ENCODE results near the gene ARHGEF17.

DNA sequence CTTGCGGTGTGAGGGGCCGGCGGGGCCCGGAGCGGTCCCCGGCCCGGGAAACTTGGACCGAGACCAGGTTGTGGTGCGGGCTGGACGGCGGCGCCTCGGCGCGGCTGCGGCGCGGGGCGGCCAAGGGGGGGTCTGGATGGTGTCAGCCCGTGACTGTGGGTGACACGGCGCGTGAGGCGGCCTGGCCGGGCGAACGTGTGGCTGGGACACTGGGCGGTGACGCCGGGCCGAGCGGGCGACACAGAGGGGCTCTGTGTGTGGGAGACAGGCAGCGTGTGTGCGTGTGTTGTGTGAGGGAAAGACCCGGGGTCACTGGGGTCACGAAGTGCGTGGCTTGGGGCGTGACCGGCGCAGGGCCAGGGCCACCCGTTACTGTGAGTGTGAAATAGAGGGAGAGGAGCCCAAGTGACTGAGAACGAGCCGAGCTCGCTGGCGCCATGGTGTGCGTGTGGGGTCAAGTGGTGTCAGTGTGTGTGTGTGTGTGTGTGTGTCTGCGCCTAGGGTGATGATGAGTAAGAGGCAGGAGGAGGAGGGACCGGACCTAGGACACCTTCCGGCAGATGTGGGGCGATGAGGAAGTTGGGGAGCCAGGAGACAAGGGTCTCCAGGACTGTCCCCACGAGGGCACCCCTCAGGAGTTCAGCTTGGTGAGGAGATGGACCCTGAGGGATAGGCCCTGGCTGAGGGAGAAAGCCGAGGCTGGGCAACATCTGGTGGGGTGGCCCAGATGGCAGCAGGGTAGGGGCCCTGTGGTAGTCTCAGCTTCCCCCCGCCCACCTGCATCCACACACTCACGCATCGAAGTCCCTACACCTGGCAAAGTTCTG, 68.9 kb downstream of the ARHGEF17 start:
- TF ChIP-seq EZH2phosphoT487 (IDR thresholded peaks at IDR 0.05; ENCODE audit: low read length): no peak
- TF ChIP-seq, protein P1, sequence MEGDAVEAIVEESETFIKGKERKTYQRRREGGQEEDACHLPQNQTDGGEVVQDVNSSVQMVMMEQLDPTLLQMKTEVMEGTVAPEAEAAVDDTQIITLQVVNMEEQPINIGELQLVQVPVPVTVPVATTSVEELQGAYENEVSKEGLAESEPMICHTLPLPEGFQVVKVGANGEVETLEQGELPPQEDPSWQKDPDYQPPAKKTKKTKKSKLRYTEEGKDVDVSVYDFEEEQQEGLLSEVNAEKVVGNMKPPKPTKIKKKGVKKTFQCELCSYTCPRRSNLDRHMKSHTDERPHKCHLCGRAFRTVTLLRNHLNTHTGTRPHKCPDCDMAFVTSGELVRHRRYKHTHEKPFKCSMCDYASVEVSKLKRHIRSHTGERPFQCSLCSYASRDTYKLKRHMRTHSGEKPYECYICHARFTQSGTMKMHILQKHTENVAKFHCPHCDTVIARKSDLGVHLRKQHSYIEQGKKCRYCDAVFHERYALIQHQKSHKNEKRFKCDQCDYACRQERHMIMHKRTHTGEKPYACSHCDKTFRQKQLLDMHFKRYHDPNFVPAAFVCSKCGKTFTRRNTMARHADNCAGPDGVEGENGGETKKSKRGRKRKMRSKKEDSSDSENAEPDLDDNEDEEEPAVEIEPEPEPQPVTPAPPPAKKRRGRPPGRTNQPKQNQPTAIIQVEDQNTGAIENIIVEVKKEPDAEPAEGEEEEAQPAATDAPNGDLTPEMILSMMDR (IDR thresholded peaks at IDR 0.05; ENCODE audit: low read length): no peak
- TF ChIP-seq EZH2 (optimal IDR thresholded peaks at IDR 0.05; ENCODE audit: low read depth, low read length): no peak

Data from MM.1S (cell line).